Stimulated activated CD8-positive, alpha-beta memory T cell treated with anti-CD3 and anti-CD28 coated beads, Interleukin-4, amount 100 ng/mL, for 4 hours (primary cell): ENCODE results near the gene NUCKS1.
A peak's percentile ranks its signal among the peaks of the same experiment; 100 is the strongest.

Source experiments
- DNase-seq, 2 donors: peaks; one replicate each; pipeline ENCODE4 v3.0.0-alpha.2; 2020; ENCODE audit warnings: low read depth in 2 of 2, low spot score in 1 of 2

The NUCKS1 gene

GRCh38 chr1:205750138-205751035 lies at the start of gene NUCKS1:
TSS of gene NUCKS1 (minus strand) at chr1:205750182. CDS start at chr1:205749973, 209 bp downstream.
- DNase-seq: peak; percentile 95 to 96

- no peak for DNase-seq
Measured at GRCh38 chr1:205798577-205798976, 48.6 kb upstream of the NUCKS1 start.

GRCh38 chr1:205797168-205797567 lies 47.2 kb upstream of the NUCKS1 start:
- no peak for DNase-seq

- DNase-seq: no peak
Measured at GRCh38 chr1:205794011-205794730, 44.2 kb upstream of the NUCKS1 start.

GRCh38 chr1:205792961-205793673 lies 43.1 kb upstream of the NUCKS1 start:
- DNase-seq: no peak

- DNase-seq: no peak
Measured at GRCh38 chr1:205792481-205792881, 42.5 kb upstream of the NUCKS1 start.

- peak in 1 of 2 donors; percentile 13 for DNase-seq
Measured at GRCh38 chr1:205791568-205792180, 41.7 kb upstream of the NUCKS1 start.

GRCh38 chr1:205787287-205787916 lies 37.4 kb upstream of the NUCKS1 start:
- DNase-seq: no peak

GRCh38 chr1:205786601-205787000 lies 36.6 kb upstream of the NUCKS1 start:
- no peak for DNase-seq

GRCh38 chr1:205785446-205785845 lies 35.5 kb upstream of the NUCKS1 start:
- no peak for DNase-seq

GRCh38 chr1:205783904-205784303 lies 33.9 kb upstream of the NUCKS1 start:
- no peak for DNase-seq

- no peak for DNase-seq
Measured at GRCh38 chr1:205783433-205783795, 33.4 kb upstream of the NUCKS1 start.

- DNase-seq: no peak
Measured at GRCh38 chr1:205782627-205783432, 32.8 kb upstream of the NUCKS1 start.

GRCh38 chr1:205780335-205780734 lies 30.4 kb upstream of the NUCKS1 start:
- no peak for DNase-seq

- no peak for DNase-seq
Measured at GRCh38 chr1:205777994-205778393, 28.0 kb upstream of the NUCKS1 start.

- no peak for DNase-seq
Measured at GRCh38 chr1:205775717-205776056, 25.7 kb upstream of the NUCKS1 start.

- peak; percentile 62 to 65 for DNase-seq
Measured at GRCh38 chr1:205775015-205775716, 25.2 kb upstream of the NUCKS1 start, which contains the start of gene RAB29. TSS of gene RAB29 (minus strand) at chr1:205775482. CDS start at chr1:205774956, 526 bp downstream.

GRCh38 chr1:205774198-205775014 lies 24.4 kb upstream of the NUCKS1 start:
- DNase-seq: peak in 1 of 2 donors; percentile 17
